Central memory CD8-positive, alpha-beta T cell (primary cell): ENCODE measurements around the gene ATP2C2.
A peak's percentile ranks its signal among the peaks of the same experiment; 100 is the strongest.

ENCODE experiments used
- ATAC-seq: fragments of 150-1000 bp; cut with Tn5 transposase; replicated peaks from 2 replicates; pipeline ENCODE4 v1.10.0; 2022; ENCODE audit warnings: mild to moderate bottlenecking, moderate FRiP score, moderate number of reproducible peaks; ENCODE audit not compliant: poor library complexity, severe bottlenecking; ENCODE audit errors: extremely low read depth
- DNase-seq, 2 donors: peaks; one replicate each; pipeline ENCODE4 v3.0.0; 2021; ENCODE audit warnings: low spot score in 2 of 2
- H3K27ac Mint-ChIP-seq: one replicate; pipeline ENCODE4 v1.8.0; 2022; ENCODE audit warnings: low read depth, mild to moderate bottlenecking, moderate library complexity, mixed read lengths
- H3K27me3 Mint-ChIP-seq: one replicate; pipeline ENCODE4 v1.8.0; 2022; ENCODE audit warnings: mixed read lengths
- H3K36me3 Mint-ChIP-seq: one replicate; pipeline ENCODE4 v1.8.0; 2022; ENCODE audit warnings: mild to moderate bottlenecking, moderate library complexity, mixed read lengths; ENCODE audit not compliant: insufficient read depth
- H3K4me1 Mint-ChIP-seq: one replicate; pipeline ENCODE4 v1.8.0; 2022; ENCODE audit warnings: mixed read lengths
- H3K4me3 Mint-ChIP-seq: one replicate; pipeline ENCODE4 v1.8.0; 2022; ENCODE audit warnings: mild to moderate bottlenecking, moderate library complexity, mixed read lengths
- H3K9me3 Mint-ChIP-seq: one replicate; pipeline ENCODE4 v1.8.0; 2022; ENCODE audit warnings: mixed read lengths

Gene ATP2C2

GRCh38 chr16:84486126-84486525 lies 117.8 kb downstream of the ATP2C2 start:
- no peak overlapping the region for H3K4me3 Mint-ChIP-seq
- H3K27ac Mint-ChIP-seq: no peak overlapping the region
- no peaks in the 10 kb centered on the region for H3K27me3 Mint-ChIP-seq
- no peaks in the 10 kb centered on the region for H3K4me1 Mint-ChIP-seq
- peaks cover 12% of the 10 kb centered on the region for H3K36me3 Mint-ChIP-seq
- no peaks in the 10 kb centered on the region for H3K9me3 Mint-ChIP-seq
- DNase-seq (no peak), ATAC-seq (no peak)

DNA sequence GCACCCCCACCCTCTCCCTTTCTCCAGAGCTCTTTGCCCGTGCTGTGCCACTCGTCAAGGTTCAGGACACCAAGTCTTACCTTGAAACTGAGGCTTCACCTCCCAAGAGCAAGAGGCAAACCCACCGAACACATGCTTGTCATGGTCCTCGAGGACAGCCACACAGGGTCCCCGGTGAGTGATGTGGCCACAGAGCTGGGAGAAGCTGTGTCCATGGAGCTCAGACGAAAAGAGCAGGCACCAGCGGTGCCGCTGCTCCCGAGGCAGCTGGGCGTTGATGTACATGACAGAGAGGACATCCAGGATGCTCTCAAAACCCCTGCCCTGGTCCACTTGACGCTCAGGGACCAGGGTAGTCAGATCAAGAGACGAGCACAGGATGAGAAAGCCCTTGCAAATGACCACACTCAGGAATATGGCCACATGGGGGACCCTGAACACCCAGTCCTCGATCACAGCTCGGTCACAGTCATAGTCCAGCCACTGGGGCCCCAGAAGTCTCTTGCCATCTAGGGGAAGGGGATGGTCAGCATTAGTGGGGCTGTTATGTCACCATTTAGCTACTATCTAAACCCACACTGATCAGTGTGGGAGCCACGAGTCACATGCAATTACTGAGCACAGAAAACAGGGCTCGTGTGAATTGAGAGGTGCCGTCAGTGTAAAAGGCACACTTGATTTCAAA lies 118.4 kb downstream of the ATP2C2 start:
- Mint-ChIP-seq H3K27ac (no peak overlapping the region), H3K4me3 (no peak overlapping the region), H3K27me3 (no peaks in the 10 kb centered on the region), H3K36me3 (peaks cover 17% of the 10 kb centered on the region), H3K9me3 (no peaks in the 10 kb centered on the region), H3K4me1 (no peaks in the 10 kb centered on the region)
- peak in 1 of 2 donors; percentile 9 for DNase-seq
- ATAC-seq: no peak

DNA sequence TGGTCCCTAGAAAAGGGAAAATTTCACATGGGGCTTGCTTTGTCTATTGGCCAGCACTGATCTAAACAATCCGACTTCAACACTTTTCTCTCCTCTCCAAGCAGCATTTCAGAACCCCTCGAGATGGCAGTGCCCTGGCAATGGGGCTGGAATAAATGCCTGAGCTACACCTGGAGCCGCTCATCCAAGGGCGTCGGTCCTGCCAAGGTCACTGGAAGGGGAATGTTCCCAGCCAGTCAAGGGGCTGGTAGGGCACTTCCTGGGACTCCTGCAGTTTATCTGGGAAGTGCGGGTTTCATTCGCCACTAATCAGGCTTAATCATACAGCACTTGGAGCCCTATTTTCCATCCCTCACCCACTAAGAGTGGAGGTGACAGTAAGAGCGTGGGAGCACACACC lies 119.0 kb downstream of the ATP2C2 start:
- no peak for ATAC-seq
- peaks cover 19% of the 10 kb centered on the region for H3K36me3 Mint-ChIP-seq

GRCh38 chr16:84489131-84489530 lies 120.8 kb downstream of the ATP2C2 start:
- H3K4me1 Mint-ChIP-seq: no peaks in the 10 kb centered on the region
- no peak overlapping the region for H3K27ac Mint-ChIP-seq
- H3K9me3 Mint-ChIP-seq: no peaks in the 10 kb centered on the region
- no peaks in the 10 kb centered on the region for H3K27me3 Mint-ChIP-seq
- ATAC-seq: no peak
- H3K36me3 Mint-ChIP-seq: peaks cover 20% of the 10 kb centered on the region
- no peak for DNase-seq
- no peak overlapping the region for H3K4me3 Mint-ChIP-seq

More for the DNA sequence above, 119.0 kb downstream of the ATP2C2 start:
- DNase-seq: no peak
- no peaks in the 10 kb centered on the region for H3K4me1 Mint-ChIP-seq
- no peak overlapping the region for H3K4me3 Mint-ChIP-seq
- H3K9me3 Mint-ChIP-seq: no peaks in the 10 kb centered on the region
- H3K27ac Mint-ChIP-seq: no peak overlapping the region
- no peaks in the 10 kb centered on the region for H3K27me3 Mint-ChIP-seq

- no peaks in the 10 kb centered on the region for H3K9me3 Mint-ChIP-seq
- DNase-seq (no peak), ATAC-seq (no peak)
- no peak overlapping the region for H3K27ac Mint-ChIP-seq
- peaks cover 26% of the 10 kb centered on the region for H3K36me3 Mint-ChIP-seq
- no peak overlapping the region for H3K4me3 Mint-ChIP-seq
- H3K4me1 Mint-ChIP-seq: no peaks in the 10 kb centered on the region
- H3K27me3 Mint-ChIP-seq: no peaks in the 10 kb centered on the region
Measured at GRCh38 chr16:84495506-84495905, 127.2 kb downstream of the ATP2C2 start.

- H3K27ac Mint-ChIP-seq: no peak overlapping the region
- DNase-seq: no peak
- H3K9me3 Mint-ChIP-seq: no peaks in the 10 kb centered on the region
- no peak overlapping the region for H3K4me3 Mint-ChIP-seq
- no peaks in the 10 kb centered on the region for H3K27me3 Mint-ChIP-seq
- peaks cover 20% of the 10 kb centered on the region for H3K36me3 Mint-ChIP-seq
- no peaks in the 10 kb centered on the region for H3K4me1 Mint-ChIP-seq
- no peak for ATAC-seq
Measured at GRCh38 chr16:84496991-84497390, 128.7 kb downstream of the ATP2C2 start.

- H3K9me3 Mint-ChIP-seq: no peaks in the 10 kb centered on the region
- H3K36me3 Mint-ChIP-seq: peaks cover 20% of the 10 kb centered on the region
- no peaks in the 10 kb centered on the region for H3K4me1 Mint-ChIP-seq
- DNase-seq (no peak), ATAC-seq (no peak)
- no peak overlapping the region for H3K27ac Mint-ChIP-seq
- no peak overlapping the region for H3K4me3 Mint-ChIP-seq
- H3K27me3 Mint-ChIP-seq: no peaks in the 10 kb centered on the region
Measured at GRCh38 chr16:84497418-84498222, 129.3 kb downstream of the ATP2C2 start.

DNA sequence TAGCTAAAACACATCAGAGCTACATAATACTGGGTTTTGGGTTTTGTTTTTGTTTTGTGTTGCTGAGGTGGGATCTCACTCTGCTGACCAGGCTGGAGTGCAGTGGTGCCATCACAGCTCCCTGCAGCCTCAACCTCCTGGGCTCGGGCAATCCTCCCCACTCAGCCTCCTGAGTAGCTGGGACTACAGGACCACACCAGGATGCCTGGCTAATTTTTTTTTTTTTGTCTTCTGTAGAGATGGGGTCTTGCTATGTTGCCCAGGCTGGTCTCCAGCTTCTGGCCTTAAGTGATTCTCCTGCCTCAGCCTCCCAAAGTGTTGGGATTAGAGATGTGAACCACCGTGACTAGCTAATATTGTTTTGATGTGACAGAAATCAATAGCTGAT lies 129.9 kb downstream of the ATP2C2 start:
- H3K9me3 Mint-ChIP-seq: no peaks in the 10 kb centered on the region
- no peaks in the 10 kb centered on the region for H3K4me1 Mint-ChIP-seq

DNA sequence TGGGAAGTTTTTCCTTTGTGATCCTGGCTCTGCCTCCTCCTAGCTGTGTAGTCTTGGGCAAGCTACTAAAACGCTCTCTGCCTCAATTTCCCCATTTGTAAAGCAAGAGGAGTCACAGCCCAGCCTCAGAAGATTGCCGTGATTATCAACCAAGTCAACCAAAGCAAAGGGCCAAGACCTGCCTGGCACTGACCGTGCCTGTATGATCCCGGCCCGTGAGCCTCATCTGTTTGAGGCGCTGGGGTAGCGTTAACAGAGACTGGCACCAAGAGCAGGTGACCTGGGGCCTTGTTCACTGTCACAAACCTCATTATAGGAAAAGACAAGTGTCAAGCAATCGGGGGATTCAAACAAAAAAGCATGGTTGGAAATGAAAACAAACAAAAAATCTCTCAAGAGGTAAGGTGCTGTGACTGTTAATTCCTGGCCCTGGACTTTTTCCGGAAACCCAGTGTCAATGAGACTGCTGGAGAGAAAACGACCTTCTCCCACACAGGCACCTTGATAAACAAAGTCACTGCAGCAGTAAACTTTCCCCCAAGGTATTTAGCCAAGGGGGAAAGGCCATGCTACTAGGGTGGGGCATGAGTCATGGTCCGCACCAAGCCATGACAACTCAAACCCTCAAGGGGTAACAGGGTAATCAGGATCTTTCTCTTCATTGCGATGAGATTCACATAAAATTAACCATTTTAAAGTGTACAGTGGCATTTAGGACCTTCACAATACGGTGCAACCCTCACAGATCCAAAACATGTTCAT lies 130.7 kb downstream of the ATP2C2 start:
- ATAC-seq: no peak
- Mint-ChIP-seq H3K4me3 (no peak overlapping the region), H3K36me3 (peaks cover 16% of the 10 kb centered on the region), H3K4me1 (peaks cover 6% of the 10 kb centered on the region), H3K27me3 (no peaks in the 10 kb centered on the region), H3K9me3 (no peaks in the 10 kb centered on the region), H3K27ac (no peak overlapping the region)
- DNase-seq: no peak

More for the DNA sequence above, 129.9 kb downstream of the ATP2C2 start:
- H3K27me3 Mint-ChIP-seq: no peaks in the 10 kb centered on the region
- H3K27ac Mint-ChIP-seq: no peak overlapping the region
- DNase-seq (no peak), ATAC-seq (no peak)
- H3K4me3 Mint-ChIP-seq: no peak overlapping the region
- peaks cover 17% of the 10 kb centered on the region for H3K36me3 Mint-ChIP-seq

GRCh38 chr16:84499638-84500037 lies 131.3 kb downstream of the ATP2C2 start:
- Mint-ChIP-seq H3K27ac (no peak overlapping the region), H3K36me3 (peaks cover 17% of the 10 kb centered on the region), H3K4me3 (no peak overlapping the region), H3K4me1 (peaks cover 10% of the 10 kb centered on the region), H3K9me3 (no peaks in the 10 kb centered on the region), H3K27me3 (no peaks in the 10 kb centered on the region)
- ATAC-seq (no peak), DNase-seq (no peak)

DNA sequence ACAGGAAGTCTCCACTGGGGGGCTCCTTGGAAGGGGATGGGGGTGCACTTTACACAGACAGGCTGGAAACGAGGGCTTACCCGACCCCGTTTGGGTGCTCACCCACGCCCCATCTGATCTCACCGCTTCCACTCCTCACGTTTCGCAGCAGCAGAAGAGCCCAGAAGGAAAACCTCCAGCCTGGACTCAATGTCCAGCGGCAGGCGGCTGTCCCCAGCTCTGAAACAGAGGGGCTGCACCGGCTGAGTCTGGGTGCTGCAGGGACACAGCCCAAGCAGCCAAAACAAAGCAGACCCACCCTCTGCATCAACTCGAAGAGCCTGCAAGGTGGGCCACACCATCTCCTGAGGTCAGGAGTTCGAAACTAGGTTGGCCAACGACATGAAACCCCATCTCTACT lies 132.2 kb downstream of the ATP2C2 start:
- Mint-ChIP-seq H3K27ac (no peak overlapping the region), H3K4me3 (no peak overlapping the region), H3K36me3 (peaks cover 13% of the 10 kb centered on the region), H3K4me1 (peaks cover 19% of the 10 kb centered on the region), H3K9me3 (no peaks in the 10 kb centered on the region), H3K27me3 (no peaks in the 10 kb centered on the region)
- no peak for ATAC-seq
- DNase-seq: no peak

DNA sequence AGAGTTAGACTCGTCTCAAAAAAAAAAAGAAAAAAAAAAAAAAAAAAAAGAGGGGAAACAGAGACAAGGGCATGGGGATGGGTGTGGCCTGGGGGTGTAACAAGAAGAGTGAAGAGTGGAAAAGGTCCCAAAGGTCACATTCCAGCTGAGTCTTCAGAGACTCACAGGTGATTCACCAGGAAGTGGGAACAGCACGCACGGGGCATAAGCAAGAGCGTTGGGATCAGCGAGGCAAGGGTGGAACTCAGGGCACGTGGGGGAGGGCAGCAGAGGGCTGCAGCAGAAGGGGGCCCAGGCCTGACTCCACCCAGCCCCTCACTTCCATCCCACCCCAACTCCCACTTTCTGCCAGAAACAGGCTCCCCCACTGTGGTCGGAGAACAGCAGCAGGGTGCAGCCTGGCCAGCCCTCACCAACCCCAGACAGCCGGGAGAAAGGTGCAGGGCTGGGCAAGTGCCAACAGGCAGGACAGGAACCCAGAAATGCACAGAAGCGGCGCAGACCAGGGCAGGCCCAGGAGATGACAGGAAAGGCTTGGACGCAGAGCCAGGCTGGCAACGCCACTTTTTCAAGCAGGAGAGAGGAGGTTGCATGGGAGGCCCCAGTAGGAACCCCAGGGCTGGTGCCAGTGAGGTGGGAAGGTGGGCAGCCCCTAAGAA lies 132.9 kb downstream of the ATP2C2 start:
- Mint-ChIP-seq H3K36me3 (peaks cover 11% of the 10 kb centered on the region), H3K4me3 (no peak overlapping the region), H3K27me3 (no peaks in the 10 kb centered on the region), H3K9me3 (no peaks in the 10 kb centered on the region), H3K27ac (no peak overlapping the region), H3K4me1 (peaks cover 22% of the 10 kb centered on the region)
- no peak for ATAC-seq
- DNase-seq: no peak
